ENCODE results near the gene ST6GALNAC3. TPM values are rescaled to one million over a fixed set of nuclear protein-coding genes. Genes with fewer than 3 reads are reported as not detected.

ST6GALNAC3 gene
- total RNA-seq, 1 donor from 2014 or later, result 22.0 TPM

- H3K4me1 Mint-ChIP-seq, result peaks cover 14% of the 10 kb centered on the region
- TF ChIP-seq, protein P1, sequence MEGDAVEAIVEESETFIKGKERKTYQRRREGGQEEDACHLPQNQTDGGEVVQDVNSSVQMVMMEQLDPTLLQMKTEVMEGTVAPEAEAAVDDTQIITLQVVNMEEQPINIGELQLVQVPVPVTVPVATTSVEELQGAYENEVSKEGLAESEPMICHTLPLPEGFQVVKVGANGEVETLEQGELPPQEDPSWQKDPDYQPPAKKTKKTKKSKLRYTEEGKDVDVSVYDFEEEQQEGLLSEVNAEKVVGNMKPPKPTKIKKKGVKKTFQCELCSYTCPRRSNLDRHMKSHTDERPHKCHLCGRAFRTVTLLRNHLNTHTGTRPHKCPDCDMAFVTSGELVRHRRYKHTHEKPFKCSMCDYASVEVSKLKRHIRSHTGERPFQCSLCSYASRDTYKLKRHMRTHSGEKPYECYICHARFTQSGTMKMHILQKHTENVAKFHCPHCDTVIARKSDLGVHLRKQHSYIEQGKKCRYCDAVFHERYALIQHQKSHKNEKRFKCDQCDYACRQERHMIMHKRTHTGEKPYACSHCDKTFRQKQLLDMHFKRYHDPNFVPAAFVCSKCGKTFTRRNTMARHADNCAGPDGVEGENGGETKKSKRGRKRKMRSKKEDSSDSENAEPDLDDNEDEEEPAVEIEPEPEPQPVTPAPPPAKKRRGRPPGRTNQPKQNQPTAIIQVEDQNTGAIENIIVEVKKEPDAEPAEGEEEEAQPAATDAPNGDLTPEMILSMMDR (conservative IDR thresholded peaks at IDR 0.05), result peak; percentile 44
- no peak overlapping the region for H3K27ac Mint-ChIP-seq (ENCODE audit: unreplicated experiment)
- no peaks in the 10 kb centered on the region for H3K9me3 Mint-ChIP-seq
- DNase-seq (ENCODE audit: low read depth, low spot score), result no peak
- no peak overlapping the region for H3K4me3 Mint-ChIP-seq
- no peaks in the 10 kb centered on the region for H3K36me3 Mint-ChIP-seq (ENCODE audit: low read depth)
- H3K27me3 Mint-ChIP-seq (ENCODE audit: low read depth), result no peaks in the 10 kb centered on the region
Measured at GRCh38 chr1:76035053-76035452, 39.5 kb upstream of the ST6GALNAC3 start.

DNA sequence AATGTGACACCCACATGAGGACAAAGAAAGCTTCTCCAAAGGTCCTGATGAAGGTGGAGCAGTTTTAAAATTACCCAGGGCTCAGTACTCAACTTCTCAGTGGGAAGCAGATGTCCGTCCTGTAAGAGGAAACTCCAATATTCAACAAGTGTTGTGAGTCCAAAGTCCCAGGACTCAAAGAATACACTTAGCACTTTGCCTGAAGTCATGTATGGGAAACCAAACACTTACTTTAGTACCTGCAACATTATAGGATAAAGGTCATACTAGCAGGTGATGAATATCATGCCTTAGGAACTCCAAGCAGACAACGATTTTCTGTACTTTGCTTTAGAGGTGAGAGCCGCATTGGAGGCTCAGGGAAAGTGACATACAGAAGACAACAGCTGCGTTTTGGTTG is 37.2 kb upstream of the ST6GALNAC3 start:
- H3K9me3 Mint-ChIP-seq, result no peaks in the 10 kb centered on the region
- H3K27ac Mint-ChIP-seq (ENCODE audit: unreplicated experiment), result no peak overlapping the region
- no peaks in the 10 kb centered on the region for H3K27me3 Mint-ChIP-seq (ENCODE audit: low read depth)
- no peak overlapping the region for H3K4me3 Mint-ChIP-seq
- TF ChIP-seq, protein P1 (conservative IDR thresholded peaks at IDR 0.05), result no peak
- no peak for DNase-seq (ENCODE audit: low read depth, low spot score)
- H3K36me3 Mint-ChIP-seq (ENCODE audit: low read depth), result no peaks in the 10 kb centered on the region
- peaks cover 22% of the 10 kb centered on the region for H3K4me1 Mint-ChIP-seq

DNA sequence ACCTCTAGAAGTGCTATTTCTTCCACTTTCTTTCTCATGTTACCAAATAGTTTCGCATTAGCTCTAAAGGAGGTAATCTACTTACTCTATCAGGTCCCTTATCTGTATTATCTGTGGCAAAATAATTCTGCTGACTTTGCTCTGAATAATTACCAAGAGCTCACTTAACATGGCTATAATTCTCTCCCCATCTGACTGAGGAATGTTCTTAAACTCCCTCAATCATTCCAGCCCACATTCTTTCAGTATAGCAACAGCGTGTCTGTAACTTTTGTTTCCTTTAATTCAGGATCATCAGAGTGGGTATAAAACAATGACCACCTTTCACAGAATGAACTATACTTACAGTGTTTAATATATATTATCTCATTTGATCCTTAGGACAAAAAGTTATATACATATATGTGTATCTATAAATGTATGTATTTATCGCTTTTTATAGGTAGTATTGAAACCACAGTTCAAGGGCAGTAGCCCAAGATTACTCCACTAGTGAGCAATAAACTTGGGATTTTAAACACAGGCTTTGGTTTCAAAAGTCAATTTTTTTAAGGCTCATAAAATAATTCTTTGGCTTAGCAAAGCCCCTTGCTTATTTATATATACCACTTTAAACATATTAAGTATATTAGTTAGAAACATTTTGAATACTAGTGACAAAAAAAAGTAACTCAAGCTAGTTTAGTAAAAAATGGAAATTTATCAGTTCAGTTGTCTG is 36.1 kb upstream of the ST6GALNAC3 start:
- Mint-ChIP-seq H3K9me3 (no peaks in the 10 kb centered on the region), H3K4me3 (no peak overlapping the region), H3K36me3 (ENCODE audit: low read depth) (no peaks in the 10 kb centered on the region), H3K27ac (ENCODE audit: unreplicated experiment) (no peak overlapping the region), H3K27me3 (ENCODE audit: low read depth) (no peaks in the 10 kb centered on the region), H3K4me1 (peaks cover 22% of the 10 kb centered on the region)
- TF ChIP-seq, protein P1 (conservative IDR thresholded peaks at IDR 0.05), result no peak
- no peak for DNase-seq (ENCODE audit: low read depth, low spot score)

DNA sequence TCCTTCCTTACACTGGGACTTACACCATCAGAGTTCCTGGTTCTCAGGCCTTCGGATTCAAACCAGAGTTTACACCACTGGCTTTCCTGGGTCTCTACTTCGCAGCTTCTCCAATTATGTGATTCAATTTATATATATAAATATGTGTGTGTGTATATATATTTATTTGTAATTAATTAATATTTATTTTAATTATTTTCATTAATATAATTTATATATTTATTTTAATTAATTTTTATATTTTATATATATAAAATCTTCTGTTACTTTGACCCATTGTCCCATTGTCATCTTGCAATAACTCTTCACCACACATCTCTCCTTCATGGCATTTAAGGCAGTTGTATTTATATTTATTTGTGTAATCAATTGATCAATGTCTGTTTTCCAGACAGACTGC is 28.4 kb upstream of the ST6GALNAC3 start:
- Mint-ChIP-seq H3K27ac (ENCODE audit: unreplicated experiment) (no peak overlapping the region), H3K4me3 (no peak overlapping the region), H3K36me3 (ENCODE audit: low read depth) (no peaks in the 10 kb centered on the region), H3K9me3 (no peaks in the 10 kb centered on the region), H3K4me1 (no peaks in the 10 kb centered on the region), H3K27me3 (ENCODE audit: low read depth) (no peaks in the 10 kb centered on the region)
- TF ChIP-seq, protein P1 (conservative IDR thresholded peaks at IDR 0.05), result no peak
- DNase-seq (ENCODE audit: low read depth, low spot score), result no peak

DNA sequence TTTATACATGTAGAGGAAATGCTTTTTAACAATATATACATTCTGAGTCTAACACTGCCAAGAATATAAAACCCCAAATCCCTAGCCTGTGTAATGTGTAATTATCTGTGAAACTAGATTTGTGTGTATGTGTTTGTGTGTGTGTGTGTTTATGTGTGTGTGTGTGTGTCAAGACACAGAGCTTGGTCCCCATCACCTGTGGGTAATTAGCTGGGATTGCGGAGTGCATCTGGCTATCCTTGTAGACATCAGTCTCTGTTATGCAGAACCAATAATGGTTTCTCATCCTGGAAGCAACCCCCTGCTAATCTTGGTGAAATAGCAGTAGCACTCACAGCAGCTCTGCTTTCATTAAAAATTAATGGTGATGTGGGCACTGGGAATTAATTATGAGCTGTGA is 26.3 kb upstream of the ST6GALNAC3 start:
- TF ChIP-seq, protein P1 (conservative IDR thresholded peaks at IDR 0.05), result no peak
- Mint-ChIP-seq H3K4me1 (peaks cover 7% of the 10 kb centered on the region), H3K27me3 (ENCODE audit: low read depth) (no peaks in the 10 kb centered on the region), H3K9me3 (no peaks in the 10 kb centered on the region), H3K36me3 (ENCODE audit: low read depth) (no peaks in the 10 kb centered on the region), H3K27ac (ENCODE audit: unreplicated experiment) (no peak overlapping the region), H3K4me3 (no peak overlapping the region)
- no peak for DNase-seq (ENCODE audit: low read depth, low spot score)

All from neural crest cell (in vitro differentiated cells).